Measurements from ENCODE around the gene ANGEL2.

Gene ANGEL2

GRCh38 chr1:212950243-212951125 is 65.2 kb downstream of the ANGEL2 start, which contains the start of gene VASH2:
TSS of gene VASH2 (plus strand) at chr1:212950541. CDS start at chr1:212951543, 1,002 bp downstream.
- DNase-seq, result peak; percentile 53 to 70

DNA sequence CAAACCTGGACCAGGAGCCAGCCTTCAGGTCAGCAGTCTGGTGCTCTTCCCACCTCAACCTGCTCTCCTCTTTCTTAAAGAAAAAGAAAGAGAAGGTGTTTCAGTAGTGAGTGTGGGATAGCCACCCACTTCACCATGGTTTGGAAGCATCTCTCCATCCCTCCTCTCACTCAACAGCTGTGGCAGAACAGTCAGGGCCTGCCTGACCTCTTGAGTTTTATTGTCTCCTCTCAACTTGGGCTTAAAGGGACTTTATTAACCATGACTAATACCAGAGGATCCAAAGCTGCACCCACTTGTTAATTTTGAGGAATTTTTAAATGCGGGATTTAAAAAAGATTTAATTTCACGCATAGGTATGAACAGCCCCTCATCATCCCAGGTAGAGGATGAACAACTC is 65.9 kb downstream of the ANGEL2 start:
- DNase-seq, result no peak

GRCh38 chr1:212946872-212947271 is 68.8 kb downstream of the ANGEL2 start:
- DNase-seq, result no peak

DNA sequence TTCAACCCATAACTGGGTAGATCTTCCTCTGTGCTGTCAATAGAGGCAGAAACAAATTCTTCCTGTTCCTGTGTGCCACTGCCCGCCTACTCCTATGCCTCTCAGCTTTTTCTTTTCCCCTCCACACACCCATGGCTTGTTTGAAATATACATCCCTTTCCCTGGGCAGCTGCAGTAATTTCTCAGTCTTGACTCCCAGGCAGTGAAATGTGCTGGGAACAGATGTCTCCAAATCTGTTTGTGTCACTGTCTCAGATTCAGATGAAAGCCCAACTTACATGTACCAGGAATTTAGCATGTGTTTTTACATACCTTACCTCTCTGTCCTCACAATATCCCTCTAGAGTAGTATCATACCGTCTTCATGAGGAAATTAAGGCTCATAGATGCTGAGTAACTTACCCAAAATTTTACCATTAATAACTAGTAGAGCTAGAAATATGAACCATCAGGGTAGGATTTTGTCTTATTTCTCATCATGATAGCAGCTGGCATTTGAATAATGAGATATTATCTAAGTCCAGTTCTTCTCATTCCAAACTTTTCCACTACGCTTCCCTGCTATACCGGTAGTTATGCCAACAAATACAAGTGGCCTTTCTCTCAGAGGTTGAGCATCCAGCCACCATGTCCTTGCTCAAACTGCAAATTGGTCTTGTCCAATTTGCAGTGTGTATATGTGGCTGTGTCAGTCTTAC is 70.1 kb downstream of the ANGEL2 start:
- DNase-seq, result no peak

GRCh38 chr1:212945056-212945455 is 70.6 kb downstream of the ANGEL2 start:
- DNase-seq, result no peak

DNA sequence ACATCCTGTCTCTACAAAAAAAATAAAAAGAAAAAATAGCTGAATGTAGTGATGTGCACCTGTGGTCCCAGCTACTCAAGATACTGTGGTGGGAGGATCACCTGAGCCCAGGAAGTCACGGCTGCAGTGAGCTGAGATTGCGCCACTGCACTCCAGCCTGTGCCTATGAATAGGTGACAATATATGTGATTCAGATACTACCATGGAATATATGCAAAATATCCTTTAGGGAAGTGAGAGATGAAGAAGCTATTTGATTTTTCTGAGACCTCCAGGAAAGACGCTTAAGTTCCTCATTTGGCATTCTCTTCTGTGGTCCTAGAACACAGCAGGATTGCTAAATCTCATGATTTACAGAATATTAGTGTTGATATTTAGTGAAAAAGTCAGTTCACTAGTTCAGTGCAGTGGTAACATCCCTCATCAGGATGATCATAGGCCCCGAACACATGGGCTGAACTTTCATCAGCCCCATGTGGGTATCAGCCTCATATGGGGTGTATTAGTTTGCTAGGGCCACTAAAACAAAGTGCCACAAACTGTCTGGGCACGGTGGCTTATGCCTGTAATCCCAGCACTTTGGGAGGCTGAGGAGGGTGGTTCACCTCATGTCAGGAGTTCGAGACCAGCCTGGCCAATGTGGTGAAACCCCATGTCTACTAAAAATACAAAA is 71.3 kb downstream of the ANGEL2 start:
- no peak for DNase-seq

- no peak for DNase-seq
These were observed 72.3 kb downstream of the ANGEL2 start for GRCh38 chr1:212943393-212943710.

DNA sequence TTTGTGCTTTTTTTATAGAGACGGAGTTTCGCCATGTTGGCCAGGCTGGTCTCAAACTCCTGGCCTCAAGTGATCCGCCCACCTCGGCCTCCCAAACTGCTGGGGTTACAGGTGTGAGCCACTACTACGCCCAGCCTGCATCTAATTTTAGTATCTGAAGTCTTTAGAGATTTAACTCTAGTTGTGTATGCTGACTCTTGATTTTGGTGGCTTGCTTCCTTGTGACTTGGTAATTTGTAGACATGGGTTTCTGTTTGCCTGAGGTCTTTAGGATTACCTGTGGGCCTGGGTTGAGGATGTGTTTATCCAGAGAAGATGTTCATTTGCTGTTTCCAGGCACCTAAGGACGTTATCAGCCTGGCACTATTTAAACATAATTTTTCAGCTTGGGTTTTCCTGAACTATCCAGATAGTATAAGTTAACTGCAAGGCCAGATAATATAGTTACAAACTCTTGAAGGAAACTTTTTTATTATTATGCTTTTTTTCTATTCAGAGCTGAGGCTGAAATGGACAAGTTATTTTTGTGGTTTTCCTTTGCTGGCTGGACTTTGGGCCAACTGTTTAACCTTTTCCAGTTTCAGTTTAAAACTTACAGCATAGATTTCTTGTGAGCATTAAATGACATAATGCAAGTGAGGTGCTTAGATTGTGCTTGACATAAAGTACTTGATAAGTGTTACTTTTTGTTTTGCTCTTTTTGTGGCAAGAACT is 72.8 kb downstream of the ANGEL2 start:
- DNase-seq, result no peak
